ENCODE results near the gene SMIM1. TPM values are rescaled to one million over a fixed set of nuclear protein-coding genes. Genes with fewer than 3 reads are reported as not detected.
A peak's percentile ranks its signal among the peaks of the same experiment; 100 is the strongest.
"Not testable (repeated sequence)": the region's sequence is repeated elsewhere in the genome, so short reads cannot be mapped to it uniquely, and the experiment has no call there.

Gene SMIM1
- total RNA-seq, 2 experiments from 2014 or later = 0.71 TPM; not detected in 1

DNA sequence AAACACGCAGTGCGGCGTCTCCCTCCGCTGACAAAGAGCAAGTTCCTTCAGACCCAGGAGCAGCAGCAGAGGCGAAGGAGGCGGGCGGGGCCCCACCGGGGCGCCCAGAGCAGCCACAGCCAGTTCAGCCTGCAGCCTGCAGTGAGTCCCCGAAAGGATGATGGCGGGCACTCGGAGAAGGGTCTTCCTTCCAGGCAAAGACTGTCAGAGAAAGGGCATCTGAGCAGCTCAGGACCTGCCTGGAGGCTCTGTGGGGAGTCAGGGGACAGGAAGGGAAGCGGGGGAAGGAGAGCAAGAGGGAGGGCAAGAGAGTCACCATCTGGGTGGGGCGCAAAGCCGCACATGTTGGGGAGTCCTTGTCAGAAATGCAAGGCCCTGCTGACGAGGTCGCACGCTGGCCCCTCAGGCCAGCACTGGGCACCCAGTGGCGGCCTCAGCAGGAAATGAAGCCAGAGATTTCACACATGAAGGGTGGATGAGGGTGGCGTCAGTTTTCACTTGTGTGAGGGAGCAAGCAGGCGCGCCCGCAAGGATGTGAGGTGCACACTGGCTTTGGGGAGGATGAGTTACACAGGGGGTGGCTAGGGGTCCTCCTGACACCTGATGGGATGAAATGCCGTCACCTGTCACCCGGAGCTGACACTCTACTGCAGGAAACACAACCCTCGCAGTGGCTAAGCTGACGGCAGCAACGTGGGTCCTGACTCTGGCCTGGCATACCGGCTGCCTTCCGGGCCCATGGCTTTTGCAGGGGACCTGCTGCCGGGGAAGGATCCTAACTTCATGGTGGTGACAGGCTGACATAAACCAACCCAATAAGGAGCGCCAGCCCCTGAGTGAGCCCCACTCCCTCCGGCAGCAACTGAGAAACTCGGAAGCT lies 17.1 kb downstream of the SMIM1 start:
- no peak overlapping the region for H3K27ac Mint-ChIP-seq
- no peak for DNase-seq
- H3K9me3 Mint-ChIP-seq = no peaks in the 10 kb centered on the region
- CTCF ChIA-PET = no interaction called here
- POLR2A ChIA-PET = no interaction called here
- peaks cover 9% of the 10 kb centered on the region for H3K36me3 Mint-ChIP-seq (ENCODE audit: low read depth)
- no peaks in the 10 kb centered on the region for H3K27me3 Mint-ChIP-seq
- peaks cover 35% of the 10 kb centered on the region for H3K4me1 Mint-ChIP-seq
- H3K4me3 Mint-ChIP-seq = no peak overlapping the region

GRCh38 chr1:3790500-3790923 lies 18.0 kb downstream of the SMIM1 start:
- ChIA-PET POLR2A (no interaction called here), CTCF (interaction anchor here (0.7 kb wide), 1 partner anchor 9 kb away, joined by 5 read pairs; no protein-coding TSS in a partner anchor)
- H3K9me3 Mint-ChIP-seq = no peaks in the 10 kb centered on the region
- H3K36me3 Mint-ChIP-seq (ENCODE audit: low read depth) = peaks cover 14% of the 10 kb centered on the region
- no peaks in the 10 kb centered on the region for H3K27me3 Mint-ChIP-seq
- H3K4me3 Mint-ChIP-seq = no peak overlapping the region
- H3K27ac Mint-ChIP-seq = no peak overlapping the region
- DNase-seq = no peak
- H3K4me1 Mint-ChIP-seq = peaks cover 44% of the 10 kb centered on the region

DNA sequence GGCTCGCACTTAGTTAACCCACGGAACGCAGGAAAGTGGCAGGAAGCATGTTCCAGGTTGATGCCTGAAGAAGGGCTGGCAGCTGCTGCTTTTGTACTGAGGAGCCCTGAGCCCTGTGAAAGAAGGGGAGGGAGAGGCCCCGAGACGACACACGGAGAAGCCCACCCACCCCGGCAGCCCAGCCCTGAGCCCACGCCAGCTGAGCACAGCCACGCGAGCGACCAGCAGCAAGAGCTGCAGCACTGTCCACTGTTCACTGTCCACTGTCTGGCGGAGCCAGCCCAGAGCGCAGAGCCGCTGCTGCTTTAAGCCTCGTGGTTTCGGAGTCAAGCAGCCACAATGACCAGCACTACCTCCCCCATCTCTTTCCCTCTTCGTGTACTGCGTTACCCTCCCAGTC lies 18.4 kb downstream of the SMIM1 start:
- CTCF ChIA-PET = interaction anchor here (0.7 kb wide), 1 partner anchor 9 kb away, joined by 5 read pairs; no protein-coding TSS in a partner anchor

DNA sequence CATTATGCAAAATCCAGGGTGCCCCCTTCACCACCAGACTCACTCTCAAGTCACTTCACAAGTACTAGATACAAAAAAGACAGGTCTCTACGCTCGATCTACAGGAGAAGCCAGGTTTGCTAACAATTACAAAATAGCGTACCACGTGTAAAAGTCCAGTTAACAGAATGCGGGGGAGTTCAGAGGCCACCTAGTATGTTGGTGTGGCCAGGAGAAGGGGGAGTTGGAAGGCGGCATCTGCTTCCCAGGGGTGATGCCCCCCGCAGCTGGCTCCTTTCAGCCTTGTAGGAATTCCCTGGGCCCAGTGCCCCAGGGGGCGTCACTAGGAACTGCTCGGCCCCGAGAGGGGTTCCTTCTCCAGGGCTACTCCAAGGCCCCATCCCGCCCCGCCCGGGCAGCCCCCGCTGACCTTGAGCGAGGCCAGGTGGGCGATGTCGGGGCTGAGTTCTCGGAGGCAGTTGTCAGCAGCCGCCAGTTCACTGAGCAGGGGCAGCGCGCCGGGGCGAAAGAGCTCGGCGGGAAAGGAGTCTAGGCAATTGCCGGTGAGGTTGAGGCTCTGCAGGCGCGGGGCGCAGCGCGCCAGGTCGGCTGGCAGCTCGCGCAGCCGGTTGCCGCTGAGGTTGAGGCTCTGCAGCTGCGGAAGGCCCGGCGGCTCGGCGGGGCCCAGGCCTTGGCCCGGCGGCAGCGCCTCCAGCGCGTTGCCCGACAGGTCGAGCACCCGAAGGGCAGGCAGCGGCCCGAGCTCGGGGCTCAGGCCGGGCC lies 23.1 kb downstream of the SMIM1 start:
- ChIA-PET CTCF (interaction anchor here (0.8 to 5.9 kb wide), 2 partner anchors 9 to 21 kb away, joined by 3 to 29 read pairs; no protein-coding TSS in a partner anchor), POLR2A (no interaction called here)
- peaks cover 8% of the 10 kb centered on the region for H3K36me3 Mint-ChIP-seq (ENCODE audit: low read depth)
- peaks cover 44% of the 10 kb centered on the region for H3K4me1 Mint-ChIP-seq
- peak overlapping the region; percentile 80 for H3K27ac Mint-ChIP-seq
- peak overlapping the region; percentile 82 for H3K4me3 Mint-ChIP-seq
- H3K9me3 Mint-ChIP-seq = no peaks in the 10 kb centered on the region
- no peaks in the 10 kb centered on the region for H3K27me3 Mint-ChIP-seq
- peak; percentile 13 for DNase-seq

More for the DNA sequence above, 18.4 kb downstream of the SMIM1 start:
- Mint-ChIP-seq H3K4me1 (peaks cover 44% of the 10 kb centered on the region), H3K27ac (no peak overlapping the region), H3K4me3 (no peak overlapping the region), H3K27me3 (no peaks in the 10 kb centered on the region), H3K36me3 (ENCODE audit: low read depth) (peaks cover 14% of the 10 kb centered on the region), H3K9me3 (no peaks in the 10 kb centered on the region)
- no peak for DNase-seq
- POLR2A ChIA-PET = no interaction called here

- peaks cover 2% of the 10 kb centered on the region for H3K27me3 Mint-ChIP-seq
- H3K4me3 Mint-ChIP-seq = peak within 1 kb of the TSS; percentile 88
- H3K9me3 Mint-ChIP-seq = no peaks in the 10 kb centered on the region
- DNase-seq = peak; percentile 96
- POLR2A ChIA-PET = interaction anchor here (0.6 kb wide), 1 partner anchor 13 kb away, joined by 5 read pairs; no protein-coding TSS in a partner anchor
- H3K36me3 Mint-ChIP-seq (ENCODE audit: low read depth) = peaks cover 8% of the 10 kb centered on the region
- H3K4me1 Mint-ChIP-seq = peaks cover 48% of the 10 kb centered on the region
- peak within 1 kb of the TSS; percentile 96 for H3K27ac Mint-ChIP-seq
- CTCF ChIA-PET = interaction anchor here (0.8 to 5.9 kb wide), 3 partner anchors 9 to 100 kb away, joined by 3 to 29 read pairs (median 4); no protein-coding TSS in a partner anchor
These were observed 23.9 kb downstream of the SMIM1 start, which contains the start of gene LRRC47 for GRCh38 chr1:3796215-3797061. Gene LRRC47, minus strand, starts transcription at chr1:3796498. Its CDS starts 22 bp downstream, at chr1:3796476.

GRCh38 chr1:3799976-3800685 lies 27.6 kb downstream of the SMIM1 start:
- ChIA-PET POLR2A (no interaction called here), CTCF (interaction anchor here (0.8 to 1.6 kb wide), 3 partner anchors 9 to 103 kb away, joined by 3 to 6 read pairs (median 5); no protein-coding TSS in a partner anchor)
- Mint-ChIP-seq H3K27ac (no peak overlapping the region), H3K36me3 (ENCODE audit: low read depth) (peaks cover 4% of the 10 kb centered on the region), H3K4me1 (peaks cover 21% of the 10 kb centered on the region), H3K4me3 (no peak overlapping the region), H3K27me3 (peaks cover 12% of the 10 kb centered on the region), H3K9me3 (no peaks in the 10 kb centered on the region)
- no peak for DNase-seq

- H3K9me3 Mint-ChIP-seq; CTCF ChIA-PET; H3K4me3 Mint-ChIP-seq; POLR2A ChIA-PET; H3K27ac Mint-ChIP-seq; DNase-seq; H3K36me3 Mint-ChIP-seq (ENCODE audit: low read depth): not testable (repeated sequence)
- Mint-ChIP-seq H3K4me1 (peaks cover 17% of the 10 kb centered on the region), H3K27me3 (peaks cover 12% of the 10 kb centered on the region)
These were observed 28.2 kb downstream of the SMIM1 start for GRCh38 chr1:3800795-3801194.

- no peak for DNase-seq
- H3K27me3 Mint-ChIP-seq = peaks cover 12% of the 10 kb centered on the region
- no peaks in the 10 kb centered on the region for H3K36me3 Mint-ChIP-seq (ENCODE audit: low read depth)
- CTCF ChIA-PET = interaction anchor here (0.5 to 1.2 kb wide), 4 partner anchors 10 to 1872 kb away, joined by 3 to 4 read pairs (median 4); no protein-coding TSS in a partner anchor
- H3K4me3 Mint-ChIP-seq = no peak overlapping the region
- peaks cover 5% of the 10 kb centered on the region for H3K4me1 Mint-ChIP-seq
- POLR2A ChIA-PET = no interaction called here
- no peak overlapping the region for H3K27ac Mint-ChIP-seq
- peaks cover 4% of the 10 kb centered on the region for H3K9me3 Mint-ChIP-seq
These were observed 31.5 kb downstream of the SMIM1 start for GRCh38 chr1:3803905-3804626.

DNA sequence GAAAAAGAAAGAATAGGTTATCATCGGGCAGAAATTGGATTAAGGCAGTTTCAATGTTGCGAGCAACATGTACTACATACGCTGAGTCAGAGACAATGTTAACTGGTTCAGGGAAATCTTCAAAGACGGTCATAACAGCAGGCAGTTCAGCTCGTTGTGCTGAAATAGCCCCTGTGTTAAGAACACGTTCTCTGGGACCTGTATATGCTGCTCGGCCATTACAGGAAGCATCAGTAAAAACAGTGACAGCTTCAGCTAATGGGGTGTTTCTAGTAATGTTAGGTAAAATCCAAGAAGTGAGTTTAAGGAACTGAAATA lies 32.0 kb downstream of the SMIM1 start:
- H3K36me3 Mint-ChIP-seq (ENCODE audit: low read depth); H3K9me3 Mint-ChIP-seq; H3K27ac Mint-ChIP-seq; POLR2A ChIA-PET; H3K4me3 Mint-ChIP-seq; H3K4me1 Mint-ChIP-seq; DNase-seq: not testable (repeated sequence)
- CTCF ChIA-PET = interaction anchor here (0.6 to 1.2 kb wide), 2 partner anchors 11 to 118 kb away, joined by 3 to 4 read pairs; no protein-coding TSS in a partner anchor
- peaks cover 12% of the 10 kb centered on the region for H3K27me3 Mint-ChIP-seq

DNA sequence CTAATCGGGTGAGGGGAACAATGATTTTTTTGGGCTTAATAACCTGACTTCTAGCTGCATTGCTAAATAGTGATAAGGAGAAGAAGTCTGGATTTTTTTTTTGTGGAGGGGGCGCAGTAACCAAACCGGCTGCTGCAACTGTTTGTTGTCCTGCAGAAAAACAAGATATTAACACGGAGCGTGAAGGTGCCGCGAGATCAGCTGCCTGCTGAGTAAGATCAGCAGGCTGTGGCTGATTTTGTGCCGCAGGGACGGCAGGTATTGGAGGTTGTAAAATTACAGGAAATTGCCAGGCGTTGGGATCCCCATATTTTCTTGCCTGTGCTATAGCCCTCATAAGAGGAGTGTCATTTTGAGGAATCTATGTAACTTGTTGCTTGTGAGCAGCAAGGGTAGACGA lies 32.5 kb downstream of the SMIM1 start:
- peaks cover 5% of the 10 kb centered on the region for H3K4me1 Mint-ChIP-seq
- ChIA-PET POLR2A (no interaction called here), CTCF (interaction anchor here (0.6 kb wide), 1 partner anchor 117 kb away, joined by 4 read pairs; no protein-coding TSS in a partner anchor)
- H3K27ac Mint-ChIP-seq = no peak overlapping the region
- peaks cover 12% of the 10 kb centered on the region for H3K27me3 Mint-ChIP-seq
- H3K9me3 Mint-ChIP-seq = peaks cover 4% of the 10 kb centered on the region
- no peaks in the 10 kb centered on the region for H3K36me3 Mint-ChIP-seq (ENCODE audit: low read depth)
- no peak overlapping the region for H3K4me3 Mint-ChIP-seq
- DNase-seq = no peak

DNA sequence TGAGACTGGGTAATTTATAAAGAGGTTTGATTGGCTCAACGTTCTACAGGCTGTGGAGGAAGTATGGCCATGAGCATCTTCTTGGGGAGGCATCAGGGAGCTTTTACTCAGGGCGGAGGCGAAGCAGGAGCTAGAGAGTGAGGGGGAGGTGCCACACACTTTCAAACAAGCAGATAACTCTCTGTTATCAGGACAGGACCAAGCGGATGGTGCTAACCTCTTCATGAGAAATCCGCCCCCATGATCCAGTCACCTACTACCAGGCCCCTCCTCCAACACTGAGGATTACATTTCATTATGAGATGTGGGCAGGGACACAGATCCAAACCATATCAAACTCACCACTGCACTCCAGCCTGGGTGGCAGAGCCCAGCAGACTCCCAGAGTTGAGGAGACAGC lies 35.2 kb downstream of the SMIM1 start:
- ChIA-PET CTCF (no interaction called here), POLR2A (no interaction called here)
- H3K9me3 Mint-ChIP-seq = peaks cover 4% of the 10 kb centered on the region
- no peaks in the 10 kb centered on the region for H3K36me3 Mint-ChIP-seq (ENCODE audit: low read depth)
- no peak overlapping the region for H3K4me3 Mint-ChIP-seq
- no peak overlapping the region for H3K27ac Mint-ChIP-seq
- H3K4me1 Mint-ChIP-seq = no peaks in the 10 kb centered on the region
- no peak for DNase-seq
- peaks cover 2% of the 10 kb centered on the region for H3K27me3 Mint-ChIP-seq
